T-helper 1 cell treated with Interleukin-12 subunit alpha and Interleukin-12 subunit beta and Interleukin-4 antibody, amounts not matched to agents 30 μg/mL and 1 μg/mL, for 36 hours (primary cell): ENCODE results near the gene CEP164.

Experiments used
- H3K27ac Mint-ChIP-seq: one replicate; pipeline ENCODE4 v1.8.0; 2021; ENCODE audit warnings: mild to moderate bottlenecking, mixed read lengths
- H3K27me3 Mint-ChIP-seq: one replicate; pipeline ENCODE4 v1.8.0; 2021; ENCODE audit warnings: low read depth, mixed read lengths
- H3K36me3 Mint-ChIP-seq: one replicate; pipeline ENCODE4 v1.8.0; 2021; ENCODE audit warnings: low read depth, mixed read lengths
- H3K4me1 Mint-ChIP-seq: one replicate; pipeline ENCODE4 v1.8.0; 2021; ENCODE audit warnings: low read depth, mixed read lengths
- H3K4me3 Mint-ChIP-seq: one replicate; pipeline ENCODE4 v1.8.0; 2021; ENCODE audit warnings: mild to moderate bottlenecking, moderate library complexity, mixed read lengths
- H3K9me3 Mint-ChIP-seq: one replicate; pipeline ENCODE4 v1.8.0; 2021; ENCODE audit warnings: mixed read lengths

The CEP164 gene

GRCh38 chr11:117410861-117411710 is 83.4 kb downstream of the CEP164 start:
- Mint-ChIP-seq H3K27me3 (no peaks in the 10 kb centered on the region), H3K9me3 (peaks cover 4% of the 10 kb centered on the region), H3K4me3 (no peak overlapping the region), H3K4me1 (no peaks in the 10 kb centered on the region), H3K27ac (no peak overlapping the region), H3K36me3 (peaks cover 14% of the 10 kb centered on the region)

- Mint-ChIP-seq H3K4me3 (no peak overlapping the region), H3K4me1 (no peaks in the 10 kb centered on the region), H3K9me3 (no peaks in the 10 kb centered on the region), H3K27me3 (no peaks in the 10 kb centered on the region), H3K27ac (no peak overlapping the region), H3K36me3 (peaks cover 10% of the 10 kb centered on the region)
Measured at GRCh38 chr11:117411736-117412135, 84.1 kb downstream of the CEP164 start.

DNA sequence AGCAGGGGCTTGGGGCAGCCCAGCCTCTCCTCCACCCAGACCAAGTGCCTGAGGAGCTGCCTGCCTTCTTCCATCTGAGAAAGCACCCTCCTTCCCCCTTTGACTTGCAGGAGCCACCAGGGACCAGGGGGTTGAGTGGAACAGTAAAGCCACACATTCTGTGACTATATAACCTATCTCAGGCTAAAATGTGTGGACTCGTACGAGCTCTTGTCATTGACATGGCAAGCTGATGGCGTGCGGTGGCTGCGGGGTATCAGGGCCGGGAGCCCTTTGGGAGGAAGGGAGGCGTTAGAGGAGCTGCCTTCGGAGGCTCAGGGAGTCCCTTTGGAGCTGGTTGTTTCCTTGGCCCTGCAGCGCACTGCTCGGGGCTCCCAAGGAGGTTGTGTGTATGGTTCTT is 84.5 kb downstream of the CEP164 start:
- H3K9me3 Mint-ChIP-seq = no peaks in the 10 kb centered on the region
- H3K27ac Mint-ChIP-seq = no peak overlapping the region
- H3K36me3 Mint-ChIP-seq = peaks cover 10% of the 10 kb centered on the region
- H3K27me3 Mint-ChIP-seq = no peaks in the 10 kb centered on the region
- no peaks in the 10 kb centered on the region for H3K4me1 Mint-ChIP-seq
- no peak overlapping the region for H3K4me3 Mint-ChIP-seq

DNA sequence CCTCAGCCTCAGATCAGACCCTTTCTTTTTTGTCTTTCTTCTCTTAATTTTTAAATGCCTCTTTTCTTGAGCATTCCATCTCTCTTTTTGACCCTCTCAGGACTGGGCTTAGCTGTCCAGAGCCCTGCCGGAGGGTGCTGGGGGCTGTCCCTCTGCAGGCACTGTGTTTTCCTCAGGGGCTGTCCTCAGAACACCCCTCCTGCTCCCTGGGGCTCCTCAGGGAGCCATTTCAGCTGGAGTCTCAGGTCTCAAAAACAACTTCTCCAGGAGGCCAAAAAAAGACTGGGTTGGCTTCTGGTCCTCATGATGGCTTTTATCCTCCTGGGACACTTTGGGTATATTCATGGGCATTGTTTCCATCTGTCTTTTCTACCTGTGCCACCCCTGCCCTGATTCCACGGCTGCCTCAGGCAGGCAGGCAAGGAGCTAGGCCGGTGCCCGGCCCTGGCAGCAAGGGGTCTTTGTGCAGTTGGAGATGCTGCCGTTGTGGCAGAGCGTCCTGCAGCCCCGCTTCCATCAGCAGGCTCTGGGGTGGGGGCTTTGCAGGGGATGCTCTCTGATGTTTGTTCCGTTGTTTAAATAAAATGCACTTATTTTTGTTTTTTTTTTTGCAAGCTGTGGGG is 85.1 kb downstream of the CEP164 start:
- H3K4me3 Mint-ChIP-seq = no peak overlapping the region
- H3K27ac Mint-ChIP-seq = no peak overlapping the region
- no peaks in the 10 kb centered on the region for H3K4me1 Mint-ChIP-seq
- peaks cover 10% of the 10 kb centered on the region for H3K36me3 Mint-ChIP-seq
- H3K27me3 Mint-ChIP-seq = no peaks in the 10 kb centered on the region
- H3K9me3 Mint-ChIP-seq = no peaks in the 10 kb centered on the region

GRCh38 chr11:117413616-117414015 is 86.0 kb downstream of the CEP164 start:
- no peaks in the 10 kb centered on the region for H3K4me1 Mint-ChIP-seq
- no peaks in the 10 kb centered on the region for H3K9me3 Mint-ChIP-seq
- H3K4me3 Mint-ChIP-seq = no peak overlapping the region
- peaks cover 3% of the 10 kb centered on the region for H3K36me3 Mint-ChIP-seq
- H3K27me3 Mint-ChIP-seq = no peaks in the 10 kb centered on the region
- H3K27ac Mint-ChIP-seq = no peak overlapping the region

DNA sequence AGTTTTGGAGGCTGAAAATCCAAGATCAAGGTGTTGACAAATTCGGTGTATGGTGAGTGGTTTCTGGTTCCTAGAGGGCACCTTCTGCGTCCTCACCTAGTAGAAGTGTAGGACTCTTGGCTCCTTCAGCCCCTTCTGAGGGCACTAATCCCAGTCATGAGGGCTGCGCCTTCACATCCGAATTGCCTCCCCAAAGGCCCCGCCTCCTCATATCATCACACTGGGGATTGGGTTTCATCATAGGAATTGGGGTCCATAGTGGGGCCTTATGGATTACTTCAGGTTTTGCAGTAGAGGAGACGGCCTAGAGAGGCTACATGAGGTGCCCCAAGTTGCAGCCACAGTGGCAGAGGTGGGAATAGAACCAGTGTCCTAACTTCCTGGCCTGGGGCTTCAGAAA is 87.1 kb downstream of the CEP164 start:
- no peak overlapping the region for H3K4me3 Mint-ChIP-seq
- no peaks in the 10 kb centered on the region for H3K27me3 Mint-ChIP-seq
- no peaks in the 10 kb centered on the region for H3K4me1 Mint-ChIP-seq
- H3K27ac Mint-ChIP-seq = no peak overlapping the region
- H3K9me3 Mint-ChIP-seq = no peaks in the 10 kb centered on the region
- H3K36me3 Mint-ChIP-seq = no peaks in the 10 kb centered on the region

- Mint-ChIP-seq H3K27me3 (no peaks in the 10 kb centered on the region), H3K36me3 (no peaks in the 10 kb centered on the region), H3K4me3 (no peak overlapping the region), H3K4me1 (no peaks in the 10 kb centered on the region), H3K9me3 (no peaks in the 10 kb centered on the region), H3K27ac (no peak overlapping the region)
Measured at GRCh38 chr11:117415358-117415896, 87.8 kb downstream of the CEP164 start.

DNA sequence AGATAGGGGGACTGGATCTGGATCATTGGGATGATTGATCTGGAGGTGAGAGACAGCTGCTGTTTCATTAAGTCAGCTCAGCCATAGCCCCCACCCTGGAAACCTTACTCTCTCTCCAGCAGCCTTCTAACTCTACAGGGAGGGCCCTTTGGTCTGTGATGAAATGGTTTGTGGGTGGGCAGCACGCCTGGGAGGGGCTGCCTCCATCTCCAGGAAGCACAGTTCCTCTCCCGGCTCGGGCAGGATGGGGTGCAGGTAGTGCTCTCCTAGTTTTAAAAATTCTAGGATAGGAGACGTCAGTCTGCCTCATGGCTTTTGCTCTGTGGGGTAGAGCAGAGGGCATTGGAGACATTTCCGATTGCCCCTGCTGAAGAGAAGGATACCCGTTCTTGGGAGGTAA is 89.7 kb downstream of the CEP164 start:
- H3K27ac Mint-ChIP-seq = no peak overlapping the region
- H3K4me3 Mint-ChIP-seq = no peak overlapping the region
- H3K9me3 Mint-ChIP-seq = no peaks in the 10 kb centered on the region
- H3K27me3 Mint-ChIP-seq = no peaks in the 10 kb centered on the region
- no peaks in the 10 kb centered on the region for H3K36me3 Mint-ChIP-seq
- H3K4me1 Mint-ChIP-seq = no peaks in the 10 kb centered on the region

GRCh38 chr11:117417856-117418255 is 90.2 kb downstream of the CEP164 start:
- Mint-ChIP-seq H3K27ac (no peak overlapping the region), H3K9me3 (no peaks in the 10 kb centered on the region), H3K4me1 (no peaks in the 10 kb centered on the region), H3K4me3 (no peak overlapping the region), H3K27me3 (no peaks in the 10 kb centered on the region), H3K36me3 (no peaks in the 10 kb centered on the region)

DNA sequence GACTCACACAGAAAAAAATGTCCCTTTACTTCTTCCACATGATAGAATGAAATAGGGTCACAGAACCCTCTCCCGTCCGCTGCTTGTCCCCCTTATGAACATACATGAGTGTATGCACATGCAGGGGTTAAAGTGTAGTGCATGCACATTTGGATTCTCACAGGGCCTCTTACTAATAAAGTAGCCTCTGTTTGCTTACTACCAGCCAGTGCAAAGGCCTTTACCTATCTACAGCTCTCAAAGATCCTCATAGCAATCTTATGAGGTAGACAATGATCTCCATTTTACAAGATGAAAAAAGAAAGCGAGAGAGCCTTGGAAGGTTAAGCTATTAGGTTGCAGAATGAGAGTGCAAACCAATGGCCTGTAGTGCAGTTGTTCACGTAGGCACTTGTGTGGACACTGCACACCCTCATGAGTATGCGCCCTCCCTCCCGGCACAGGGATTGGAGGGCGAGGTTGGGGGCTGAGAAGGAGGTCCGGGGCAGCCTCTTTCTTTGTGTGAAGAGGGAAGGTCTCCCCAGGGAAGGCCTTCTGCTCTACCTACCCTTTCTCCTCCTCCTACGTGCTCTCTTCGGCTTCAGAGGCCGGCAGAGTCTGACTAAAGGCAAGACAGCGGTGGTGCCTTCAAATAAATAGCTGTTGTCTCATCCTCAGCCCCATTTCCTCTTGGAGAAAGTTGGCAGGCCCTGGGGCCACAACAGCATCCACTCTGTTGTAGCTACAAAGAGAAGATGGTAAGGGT is 91.3 kb downstream of the CEP164 start:
- H3K9me3 Mint-ChIP-seq = no peaks in the 10 kb centered on the region

GRCh38 chr11:117419482-117420142 is 92.0 kb downstream of the CEP164 start:
- no peaks in the 10 kb centered on the region for H3K27me3 Mint-ChIP-seq
- H3K9me3 Mint-ChIP-seq = no peaks in the 10 kb centered on the region
- H3K27ac Mint-ChIP-seq = no peak overlapping the region
- H3K36me3 Mint-ChIP-seq = no peaks in the 10 kb centered on the region
- no peaks in the 10 kb centered on the region for H3K4me1 Mint-ChIP-seq
- H3K4me3 Mint-ChIP-seq = no peak overlapping the region

More for the DNA sequence above, 91.3 kb downstream of the CEP164 start:
- Mint-ChIP-seq H3K27ac (no peak overlapping the region), H3K36me3 (no peaks in the 10 kb centered on the region), H3K27me3 (no peaks in the 10 kb centered on the region), H3K4me1 (no peaks in the 10 kb centered on the region), H3K4me3 (no peak overlapping the region)

DNA sequence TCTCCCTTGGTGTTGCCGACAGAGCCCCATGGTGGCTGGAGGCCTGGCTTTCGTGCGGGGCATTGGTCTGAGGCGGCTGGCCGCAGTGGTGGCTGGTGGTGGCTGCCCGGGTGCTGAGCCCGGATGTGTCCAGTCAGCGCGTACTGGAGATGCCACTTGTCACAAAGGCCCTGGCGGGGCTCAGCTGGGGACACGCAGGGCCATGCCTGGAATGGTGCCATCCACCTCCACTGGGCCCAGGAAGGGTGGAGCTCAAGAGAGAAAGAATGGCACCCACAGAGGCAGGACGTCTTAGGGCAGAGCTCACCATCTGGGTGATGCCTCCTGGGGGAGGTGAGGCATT is 92.5 kb downstream of the CEP164 start:
- Mint-ChIP-seq H3K4me1 (no peaks in the 10 kb centered on the region), H3K36me3 (no peaks in the 10 kb centered on the region), H3K27ac (no peak overlapping the region), H3K9me3 (no peaks in the 10 kb centered on the region), H3K27me3 (no peaks in the 10 kb centered on the region), H3K4me3 (no peak overlapping the region)

GRCh38 chr11:117420598-117420997 is 92.9 kb downstream of the CEP164 start:
- no peaks in the 10 kb centered on the region for H3K36me3 Mint-ChIP-seq
- H3K4me3 Mint-ChIP-seq = no peak overlapping the region
- H3K4me1 Mint-ChIP-seq = no peaks in the 10 kb centered on the region
- no peak overlapping the region for H3K27ac Mint-ChIP-seq
- no peaks in the 10 kb centered on the region for H3K27me3 Mint-ChIP-seq
- no peaks in the 10 kb centered on the region for H3K9me3 Mint-ChIP-seq

DNA sequence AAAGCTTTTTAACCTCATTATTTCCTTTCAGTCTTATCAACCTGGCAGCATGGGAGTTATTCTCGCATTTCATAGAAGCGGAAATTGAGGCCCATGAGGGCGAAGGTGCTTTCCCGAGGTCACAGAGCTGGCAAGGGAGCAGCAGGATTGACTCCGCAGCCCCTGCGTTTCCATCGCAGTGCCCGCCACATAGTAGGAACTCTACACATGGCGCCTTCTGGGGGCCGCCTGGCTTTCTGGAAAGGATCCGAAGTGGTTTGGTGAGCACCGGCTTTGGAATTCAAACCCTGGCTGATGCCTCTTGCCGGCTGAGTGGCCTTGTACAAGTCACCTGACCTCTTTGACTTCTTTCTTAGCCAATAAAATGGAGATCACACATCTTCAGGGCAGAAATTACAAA is 93.4 kb downstream of the CEP164 start:
- H3K27ac Mint-ChIP-seq = no peak overlapping the region

More for the DNA sequence above, 93.4 kb downstream of the CEP164 start:
- no peaks in the 10 kb centered on the region for H3K27me3 Mint-ChIP-seq
- no peaks in the 10 kb centered on the region for H3K9me3 Mint-ChIP-seq
- H3K36me3 Mint-ChIP-seq = no peaks in the 10 kb centered on the region
- H3K4me3 Mint-ChIP-seq = no peak overlapping the region
- no peaks in the 10 kb centered on the region for H3K4me1 Mint-ChIP-seq
